GM12892 (cell line): ENCODE results near the gene INPP5A.
A peak's percentile ranks its signal among the peaks of the same experiment; 100 is the strongest.

ENCODE experiments used
- DNase-seq: peaks from one replicate; pipeline ENCODE4 v3.0.0; 2011; ENCODE audit not compliant: insufficient read length
- FAIRE-seq: peaks from 2 replicates; lab custom pipeline; 2011; peaks lifted over from hg19 to GRCh38; lab: Jason Lieb, UNC
- POLR2A ChIP-seq: IDR thresholded peaks from 2 replicates; pipeline ENCODE4 v1.6.1; 2011; ENCODE audit warnings: low read depth, low read length, control low read depth
- POLR2AphosphoS5 ChIP-seq: IDR thresholded peaks from 2 replicates; pipeline ENCODE4 v1.6.1; 2011; ENCODE audit warnings: low read depth, low read length, control low read depth
- TAF1 ChIP-seq: IDR thresholded peaks from 2 replicates; pipeline ENCODE4 v1.6.1; 2011; ENCODE audit warnings: low read depth, mild to moderate bottlenecking, control low read depth, low read length, borderline replicate concordance

Gene INPP5A

GRCh38 chr10:132588301-132589013, 50.9 kb downstream of the INPP5A start:
- no peak for DNase-seq
- TF ChIP-seq POLR2A: no peak
- no peak for TF ChIP-seq POLR2AphosphoS5
- TF ChIP-seq TAF1: no peak
- FAIRE-seq: no peak

DNA sequence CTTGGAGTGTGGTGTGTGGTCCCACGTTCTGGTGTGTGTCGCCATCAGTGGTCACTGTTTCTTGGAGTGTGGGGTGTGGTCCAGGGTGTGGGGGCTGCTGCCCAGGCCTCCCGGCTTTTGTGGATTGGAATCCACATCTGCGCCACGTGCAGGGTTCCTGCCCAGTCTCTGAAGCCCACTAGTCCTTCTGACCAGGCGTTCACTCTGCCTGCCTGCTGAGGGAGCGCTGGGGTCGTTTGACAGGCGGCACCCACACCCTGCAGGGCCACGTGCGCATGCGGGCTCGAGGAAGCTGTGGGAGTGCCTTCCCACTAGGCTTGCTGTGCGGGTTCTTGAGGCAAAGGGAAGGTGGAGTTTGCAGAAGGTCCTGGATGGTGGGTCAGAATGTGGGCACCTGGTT, 51.4 kb downstream of the INPP5A start:
- FAIRE-seq (no peak), DNase-seq (no peak)
- no peak for TF ChIP-seq POLR2AphosphoS5
- no peak for TF ChIP-seq POLR2A
- TF ChIP-seq TAF1: no peak

- no peak for FAIRE-seq
Observed at GRCh38 chr10:132589681-132590080, 52.1 kb downstream of the INPP5A start.

GRCh38 chr10:132590094-132590751, 52.6 kb downstream of the INPP5A start:
- FAIRE-seq (no peak), DNase-seq (no peak)
- TF ChIP-seq TAF1 (no peak), POLR2AphosphoS5 (no peak), POLR2A (no peak)

More at GRCh38 chr10:132589681-132590080, 52.1 kb downstream of the INPP5A start:
- no peak for TF ChIP-seq POLR2A
- TF ChIP-seq TAF1: no peak
- TF ChIP-seq POLR2AphosphoS5: no peak
- DNase-seq: no peak

DNA sequence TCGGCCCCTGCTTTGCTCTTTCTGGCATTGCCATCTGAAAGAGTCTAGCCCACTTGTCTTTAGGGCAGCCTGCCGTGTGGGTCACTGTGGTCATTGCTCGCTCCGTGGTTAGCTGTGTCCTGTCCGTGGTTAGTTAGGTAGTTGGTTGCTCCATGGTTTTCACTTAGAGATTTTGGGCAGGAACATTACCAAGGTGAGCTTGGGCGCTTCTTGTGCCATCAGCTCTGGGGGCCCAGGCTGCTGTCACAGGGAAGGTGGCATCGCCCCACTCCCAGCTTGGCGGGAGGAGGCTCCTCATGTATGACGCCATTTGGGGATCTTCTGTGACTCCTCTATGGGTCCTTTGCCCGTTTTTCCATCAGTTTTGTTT, 53.1 kb downstream of the INPP5A start:
- DNase-seq (no peak), FAIRE-seq (no peak)
- TF ChIP-seq TAF1 (no peak), POLR2AphosphoS5 (no peak), POLR2A (no peak)

GRCh38 chr10:132591166-132591971, 53.8 kb downstream of the INPP5A start:
- FAIRE-seq (no peak), DNase-seq (no peak)
- TF ChIP-seq TAF1: no peak
- TF ChIP-seq POLR2AphosphoS5: no peak
- TF ChIP-seq POLR2A: no peak

- DNase-seq (no peak), FAIRE-seq (no peak)
- no peak for TF ChIP-seq POLR2AphosphoS5
Observed at GRCh38 chr10:132592790-132593383, 55.3 kb downstream of the INPP5A start.

- peak; percentile 68 for DNase-seq
- FAIRE-seq: peak; percentile 66
- TF ChIP-seq TAF1 (no peak), POLR2A (no peak), POLR2AphosphoS5 (no peak)
Observed at GRCh38 chr10:132593389-132593788, 55.8 kb downstream of the INPP5A start.

GRCh38 chr10:132593900-132594876, 56.6 kb downstream of the INPP5A start:
- DNase-seq (no peak), FAIRE-seq (peak; percentile 84)
- no peak for TF ChIP-seq POLR2AphosphoS5

DNA sequence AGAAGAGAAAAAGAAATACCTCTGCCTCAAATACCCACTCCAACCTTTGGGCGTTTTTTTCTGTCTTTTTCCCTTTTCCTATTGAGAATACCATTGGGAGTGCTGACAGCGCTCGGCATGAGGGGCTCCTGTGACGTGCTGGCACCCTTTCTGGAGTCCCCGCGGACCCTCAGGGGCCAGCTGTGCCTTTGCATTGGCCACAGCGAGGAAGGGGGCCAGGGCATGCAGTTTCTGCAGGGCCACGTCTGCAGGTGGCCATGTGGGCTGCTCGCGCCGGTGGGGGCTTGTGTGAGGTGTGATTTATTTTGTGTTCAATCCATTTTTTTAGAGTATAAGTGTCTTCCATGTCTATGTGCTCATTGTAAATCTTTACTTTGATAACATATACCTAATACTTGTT, 57.4 kb downstream of the INPP5A start:
- FAIRE-seq: no peak
- no peak for DNase-seq
- TF ChIP-seq POLR2AphosphoS5 (no peak), TAF1 (no peak), POLR2A (no peak)

DNA sequence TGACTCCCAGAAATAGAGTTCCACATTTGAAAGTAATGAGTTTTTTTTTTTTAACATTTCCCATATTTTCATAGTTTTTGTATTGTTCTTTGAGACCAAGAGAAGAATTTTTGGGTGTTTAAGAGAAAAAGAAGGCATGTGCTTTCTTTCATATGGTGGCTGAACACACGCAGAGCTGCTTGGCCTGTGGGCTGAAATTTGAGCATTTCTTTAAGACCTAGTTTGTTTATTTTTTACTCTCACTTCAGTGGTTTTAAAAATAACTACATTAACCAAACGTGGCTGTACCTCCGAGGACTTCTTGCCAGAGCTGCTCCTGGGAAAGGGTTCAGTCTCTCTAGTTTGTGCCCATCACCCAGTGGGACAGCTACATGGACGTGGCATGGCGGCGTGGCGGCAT, 58.3 kb downstream of the INPP5A start:
- no peak for TF ChIP-seq TAF1
- no peak for TF ChIP-seq POLR2A
- TF ChIP-seq POLR2AphosphoS5: no peak
- DNase-seq (no peak), FAIRE-seq (no peak)
